ENCODE measurements around the gene ROCK1.

The ROCK1 gene

GRCh38 chr18:21109936-21110712 is 1.5 kb downstream of the ROCK1 start:
- no peak for DNase-seq (ENCODE audit: low read depth in 2 of 2)

DNA sequence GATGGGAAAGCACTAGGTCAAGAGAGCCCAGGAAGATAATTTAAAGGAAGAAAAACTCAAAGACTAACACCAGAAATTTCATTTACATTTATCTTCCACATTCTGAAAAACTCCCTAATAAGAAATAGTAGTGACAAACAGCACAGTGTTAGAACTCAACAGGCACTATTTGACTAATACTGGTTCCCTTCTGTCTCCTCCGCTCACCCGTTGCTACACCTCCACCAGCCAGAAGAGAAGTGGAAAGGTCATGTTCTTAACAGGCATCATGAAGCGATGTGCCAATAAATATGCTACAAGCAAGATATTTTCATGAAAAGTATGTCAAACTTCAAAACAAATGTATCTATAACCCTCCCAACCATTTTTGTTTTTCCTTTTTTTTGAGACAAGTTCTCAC is 5.7 kb downstream of the ROCK1 start:
- no peak for DNase-seq (ENCODE audit: low read depth in 2 of 2)

DNA sequence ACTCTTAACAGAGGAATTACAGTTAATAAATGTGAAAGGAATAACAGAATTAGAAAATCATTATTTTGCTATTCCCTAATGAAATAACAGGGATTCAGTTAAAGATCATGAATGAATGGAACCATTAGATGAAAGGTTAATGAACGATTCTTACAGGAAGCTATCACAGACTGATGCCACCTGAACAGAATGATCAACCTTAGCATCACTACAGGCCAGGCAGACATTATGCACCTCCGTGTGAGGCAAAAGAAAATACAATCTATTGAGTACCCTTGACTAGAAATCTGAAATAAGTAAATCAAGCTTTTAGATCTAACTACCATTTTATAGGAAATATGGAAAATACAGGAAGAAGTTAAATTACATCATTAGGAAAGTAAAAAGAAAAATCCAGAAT is 10.4 kb downstream of the ROCK1 start:
- no peak for DNase-seq (ENCODE audit: low read depth in 2 of 2)

GRCh38 chr18:21100678-21101077 is 10.9 kb downstream of the ROCK1 start:
- no peak for DNase-seq (ENCODE audit: low read depth in 2 of 2)

DNA sequence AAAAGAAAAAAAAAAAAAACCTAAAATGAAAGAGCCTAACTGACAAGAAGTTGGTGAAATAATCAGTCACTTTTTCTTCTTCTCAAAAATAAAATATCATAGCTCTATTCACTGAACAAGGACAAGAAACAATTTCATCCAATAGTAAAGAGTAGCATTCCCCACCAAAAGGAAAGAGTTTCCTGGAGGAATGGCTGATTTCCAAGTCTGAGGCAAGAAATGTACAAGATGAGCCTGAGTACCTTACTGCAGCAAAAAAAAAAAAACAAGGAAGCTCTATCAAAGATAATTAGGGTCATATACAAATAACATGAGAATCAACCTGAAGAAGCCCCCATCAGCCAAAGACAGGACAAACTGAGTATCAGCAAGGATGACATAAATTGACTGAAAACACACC is 11.5 kb downstream of the ROCK1 start:
- no peak for DNase-seq (ENCODE audit: low read depth in 2 of 2)

- no peak for DNase-seq (ENCODE audit: low read depth in 2 of 2)
These were observed 12.2 kb downstream of the ROCK1 start for GRCh38 chr18:21099442-21099841.

DNA sequence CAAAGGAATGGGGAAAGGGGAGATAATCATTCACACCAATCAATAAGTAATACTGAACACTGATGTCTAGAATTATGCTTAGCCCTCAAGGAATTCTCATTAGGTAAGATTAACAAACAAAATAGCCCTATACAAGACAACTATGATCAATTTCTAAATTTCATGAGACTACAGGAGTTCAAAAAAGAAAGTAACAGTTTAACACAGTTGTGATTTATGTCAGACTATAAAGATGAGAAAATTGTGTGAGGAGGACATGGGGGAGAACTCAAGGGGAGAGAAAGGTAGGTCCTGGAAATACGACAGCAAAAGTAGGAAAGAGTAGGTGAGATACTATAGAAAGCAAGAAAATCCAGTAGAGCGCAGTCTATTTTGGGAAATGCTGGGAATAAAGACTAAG is 14.9 kb downstream of the ROCK1 start:
- no peak for DNase-seq (ENCODE audit: low read depth in 2 of 2)

GRCh38 chr18:21093133-21093532 is 18.5 kb downstream of the ROCK1 start:
- DNase-seq (ENCODE audit: low read depth in 2 of 2), result no peak

GRCh38 chr18:21090680-21091079 is 20.9 kb downstream of the ROCK1 start:
- no peak for DNase-seq (ENCODE audit: low read depth in 2 of 2)

- DNase-seq (ENCODE audit: low read depth in 2 of 2), result no peak
These were observed 25.9 kb downstream of the ROCK1 start for GRCh38 chr18:21085579-21086166.

- DNase-seq (ENCODE audit: low read depth in 2 of 2), result no peak
These were observed 27.0 kb downstream of the ROCK1 start for GRCh38 chr18:21084511-21085078.

DNA sequence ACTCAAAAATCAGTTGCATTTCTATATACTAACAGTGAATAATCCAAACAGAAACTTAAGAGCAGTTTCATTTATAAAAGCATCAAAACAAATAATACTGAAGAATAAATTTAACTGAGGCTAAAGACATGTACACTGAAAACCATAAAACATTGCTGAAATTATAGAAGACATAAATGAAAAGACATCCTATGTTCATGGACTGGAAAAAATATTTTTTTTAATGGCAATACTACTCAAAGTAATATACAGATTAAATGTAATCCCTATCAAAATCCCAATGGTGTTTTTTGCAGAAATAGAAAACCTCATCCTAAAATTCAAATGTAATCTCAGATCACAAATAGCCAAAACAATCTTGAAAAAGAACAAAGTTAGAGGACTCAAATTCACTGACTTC is 28.6 kb downstream of the ROCK1 start:
- DNase-seq (ENCODE audit: low read depth in 2 of 2), result no peak

GRCh38 chr18:21081426-21081825 is 30.2 kb downstream of the ROCK1 start:
- no peak for DNase-seq (ENCODE audit: low read depth in 2 of 2)

DNA sequence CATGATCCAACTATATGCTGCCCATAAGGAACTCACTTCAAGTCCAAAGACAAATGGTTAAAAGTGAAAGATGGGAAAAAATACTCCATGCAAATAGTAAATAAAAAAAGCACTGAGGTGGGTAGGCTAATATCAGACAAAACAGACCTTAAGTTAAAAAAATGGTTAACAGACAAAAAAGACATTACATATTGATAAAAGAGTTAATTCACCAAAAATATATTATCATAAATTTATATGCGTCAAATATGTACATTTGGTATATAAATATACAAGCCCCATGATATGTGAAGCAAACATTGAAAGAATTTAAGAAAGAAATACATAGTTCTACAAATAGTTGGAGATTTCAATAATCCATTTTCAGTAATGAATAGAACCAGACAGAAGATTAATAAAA is 31.0 kb downstream of the ROCK1 start:
- DNase-seq (ENCODE audit: low read depth in 2 of 2), result no peak

- DNase-seq (ENCODE audit: low read depth in 2 of 2), result no peak
These were observed 37.0 kb downstream of the ROCK1 start for GRCh38 chr18:21074336-21075323.

- no peak for DNase-seq (ENCODE audit: low read depth in 2 of 2)
These were observed 38.4 kb downstream of the ROCK1 start for GRCh38 chr18:21073180-21073579.

DNA sequence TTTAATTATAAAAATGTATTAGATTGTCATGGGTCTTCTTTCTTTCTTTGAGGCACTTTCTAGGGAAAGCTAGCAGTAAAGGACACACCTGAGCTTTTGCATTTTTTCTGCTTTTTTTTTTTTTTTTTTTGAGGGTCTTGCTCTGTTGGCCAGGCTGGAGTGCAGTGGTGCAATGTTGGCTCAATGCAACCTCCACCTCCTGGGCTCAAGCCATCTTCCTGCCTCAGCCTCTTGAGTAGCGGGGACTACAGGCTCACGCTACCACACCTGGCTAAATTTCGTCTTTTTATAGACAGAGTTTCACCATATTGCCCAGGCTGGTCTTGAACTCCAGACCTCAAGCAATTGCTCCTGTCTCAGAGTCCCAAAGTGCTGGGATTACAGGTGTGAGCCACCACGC is 40.5 kb downstream of the ROCK1 start:
- DNase-seq (ENCODE audit: low read depth in 2 of 2), result no peak

DNA sequence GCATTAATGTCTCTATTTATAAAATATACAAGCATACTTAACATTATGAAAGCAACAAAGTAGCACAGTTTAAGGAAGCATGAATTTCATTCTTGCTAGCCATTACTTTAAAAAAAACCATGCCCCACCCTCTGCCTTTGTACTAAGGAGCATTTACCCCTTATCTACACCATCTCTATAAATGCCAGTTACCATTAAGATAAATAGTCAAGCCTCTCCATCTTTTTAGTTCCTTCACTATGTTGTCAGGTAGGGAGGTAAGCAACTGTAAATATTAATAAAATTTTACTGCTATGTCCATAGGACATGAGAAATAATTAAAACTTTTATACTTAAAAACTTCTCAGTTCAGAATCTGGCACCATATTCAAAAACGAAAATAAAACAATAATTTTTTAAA is 42.1 kb downstream of the ROCK1 start:
- DNase-seq (ENCODE audit: low read depth in 2 of 2), result no peak

DNA sequence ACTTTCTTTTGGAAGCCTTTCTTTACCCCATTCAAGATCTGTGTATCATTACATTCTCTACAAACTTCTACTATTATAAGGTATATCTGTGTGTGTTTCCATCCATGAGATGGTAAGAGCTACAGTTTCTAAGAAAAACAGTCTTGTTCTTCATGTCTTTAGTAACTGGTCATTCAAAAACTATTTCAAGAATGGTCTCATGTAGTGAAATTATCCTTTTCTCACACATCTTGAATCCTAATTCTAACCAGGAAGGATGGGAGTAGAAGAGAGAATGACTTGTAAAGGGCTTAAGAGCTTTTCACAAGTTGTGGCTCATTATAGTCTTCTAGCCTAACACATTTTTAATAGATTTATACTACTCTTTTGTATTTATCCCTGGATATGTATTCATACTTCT is 47.3 kb downstream of the ROCK1 start:
- DNase-seq (ENCODE audit: low read depth in 2 of 2), result no peak

DNA sequence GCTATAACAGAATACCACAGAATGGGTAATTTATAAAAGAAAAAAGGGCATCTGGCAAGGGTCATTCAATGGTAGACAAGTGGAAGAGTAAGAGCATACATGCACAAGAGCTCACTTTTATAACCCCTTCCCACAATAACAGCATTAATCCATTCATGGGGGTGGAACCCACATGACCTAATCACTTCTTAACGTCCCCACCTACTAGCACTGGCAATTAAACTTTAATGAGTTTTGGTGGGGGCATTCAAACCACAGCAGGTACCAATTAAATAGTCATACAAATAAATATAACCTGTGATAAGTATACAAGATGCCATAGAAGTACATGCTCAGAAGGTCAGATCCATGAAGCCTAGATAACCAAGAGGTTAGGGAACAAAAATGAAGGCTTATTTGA is 48.6 kb downstream of the ROCK1 start:
- no peak for DNase-seq (ENCODE audit: low read depth in 2 of 2)

GRCh38 chr18:21057112-21057511 is 54.5 kb downstream of the ROCK1 start:
- no peak for DNase-seq (ENCODE audit: low read depth in 2 of 2)

GRCh38 chr18:21056545-21056944 is 55.1 kb downstream of the ROCK1 start:
- no peak for DNase-seq (ENCODE audit: low read depth in 2 of 2)
